HEK293 (cell line): Measurements from ENCODE around the gene RNF215.

Experiments
- CTCF ChIA-PET: fragments of 350-600 bp; formaldehyde crosslinking; extraction: SDS; loops from one replicate; lab custom pipeline; 2021; ENCODE audit warnings: antibody characterized with exemption; lab: Yijun Ruan, JAX
- POLR2A ChIA-PET: fragments of 300-600 bp; formaldehyde crosslinking; extraction: SDS; loops from one replicate; lab custom pipeline; 2020; ENCODE audit warnings: antibody characterized with exemption, inconsistent platforms; lab: Yijun Ruan, JAX
- H3K27ac ChIP-seq: fragments of 200-500 bp; sonication (Bioruptor generic); 2 replicates; pipeline ENCODE4 v1.5.1; 2014; ENCODE audit warnings: low read depth, low read length, control low read depth, inconsistent platforms; ENCODE audit errors: extremely low read depth
- H3K36me3 ChIP-seq, 2 experiments: fragments of 200-500 bp in 1 of 2; sonication (Bioruptor generic) in 1 of 2; 1 replicate in 1 of 2; 2 replicates in 1 of 2; pipeline ENCODE4 v1.5.1; 2014 to 2017; ENCODE audit warnings: inconsistent platforms in 2 of 2, low read length in 2 of 2; ENCODE audit not compliant: control insufficient read depth in 2 of 2, insufficient read depth in 1 of 2
- H3K4me1 ChIP-seq: fragments of 200-500 bp; sonication (Bioruptor generic); 2 replicates; pipeline ENCODE4 v1.5.1; 2014; ENCODE audit warnings: mild to moderate bottlenecking, low read length, inconsistent platforms; ENCODE audit not compliant: control insufficient read depth, insufficient read depth
- H3K4me3 ChIP-seq: 2 replicates; pipeline ENCODE4 v1.5.1; 2011; ENCODE audit warnings: low read depth, mild to moderate bottlenecking, control low read depth, low read length, moderate library complexity
- H3K9me3 ChIP-seq: fragments of 200-500 bp; sonication (Bioruptor generic); 2 replicates; pipeline ENCODE4 v1.5.1; 2014; ENCODE audit warnings: low read depth, low read length, inconsistent platforms; ENCODE audit not compliant: control insufficient read depth, insufficient read depth
- BCL6B ChIP-seq: fragments of 450-650 bp; formaldehyde crosslinking; IDR thresholded peaks from 2 replicates; pipeline ENCODE4 v1.5.1; 2017; ENCODE audit warnings: missing biosample characterization, missing genetic modification characterization
- INSM2 ChIP-seq: fragments of 450-650 bp; formaldehyde crosslinking; IDR thresholded peaks from 2 replicates; pipeline ENCODE4 v1.5.1; 2016; ENCODE audit warnings: missing biosample characterization, missing genetic modification characterization
- KLF17 ChIP-seq: fragments of 450-650 bp; formaldehyde crosslinking; IDR thresholded peaks from 2 replicates; pipeline ENCODE4 v1.5.1; 2016; ENCODE audit warnings: missing biosample characterization, missing genetic modification characterization
- PATZ1 ChIP-seq: fragments of 450-650 bp; formaldehyde crosslinking; IDR thresholded peaks from 2 replicates; pipeline ENCODE4 v1.5.1; 2016; ENCODE audit warnings: missing biosample characterization, missing genetic modification characterization
- PRDM10 ChIP-seq: fragments of 450-650 bp; formaldehyde crosslinking; IDR thresholded peaks from 2 replicates; pipeline ENCODE4 v1.5.1; 2016; ENCODE audit warnings: missing biosample characterization, missing genetic modification characterization
- ZFP69B ChIP-seq: fragments of 450-650 bp; formaldehyde crosslinking; IDR thresholded peaks from 2 replicates; pipeline ENCODE4 v1.5.1; 2016; ENCODE audit warnings: missing biosample characterization, missing genetic modification characterization
- ZNF114 ChIP-seq: fragments of 450-650 bp; formaldehyde crosslinking; IDR thresholded peaks from 2 replicates; pipeline ENCODE4 v1.5.0; 2017; ENCODE audit warnings: missing biosample characterization, missing genetic modification characterization
- ZNF175 ChIP-seq: fragments of 450-650 bp; formaldehyde crosslinking; IDR thresholded peaks from 2 replicates; pipeline ENCODE4 v1.5.1; 2016; ENCODE audit warnings: missing biosample characterization, missing genetic modification characterization
- ZNF214 ChIP-seq: fragments of 450-650 bp; formaldehyde crosslinking; IDR thresholded peaks from 2 replicates; pipeline ENCODE4 v1.5.1; 2017; ENCODE audit warnings: missing biosample characterization, mild to moderate bottlenecking, missing genetic modification characterization, borderline replicate concordance
- ZNF280C ChIP-seq: fragments of 450-650 bp; formaldehyde crosslinking; IDR thresholded peaks from 2 replicates; pipeline ENCODE4 v1.5.1; 2016; ENCODE audit warnings: missing biosample characterization, missing genetic modification characterization
- ZNF610 ChIP-seq: fragments of 450-650 bp; formaldehyde crosslinking; IDR thresholded peaks from 2 replicates; pipeline ENCODE4 v1.5.1; 2016; ENCODE audit warnings: missing biosample characterization, missing genetic modification characterization, borderline replicate concordance
- ZNF664 ChIP-seq: fragments of 450-650 bp; formaldehyde crosslinking; IDR thresholded peaks from 2 replicates; pipeline ENCODE4 v1.5.1; 2016; ENCODE audit warnings: missing biosample characterization, missing genetic modification characterization
- ZNF692 ChIP-seq: fragments of 450-650 bp; formaldehyde crosslinking; IDR thresholded peaks from 2 replicates; pipeline ENCODE4 v1.5.1; 2016; ENCODE audit warnings: missing biosample characterization, missing genetic modification characterization
- ZNF707 ChIP-seq: fragments of 450-650 bp; formaldehyde crosslinking; IDR thresholded peaks from 2 replicates; pipeline ENCODE4 v1.5.1; 2016; ENCODE audit warnings: missing biosample characterization, missing genetic modification characterization

RNF215 gene

DNA sequence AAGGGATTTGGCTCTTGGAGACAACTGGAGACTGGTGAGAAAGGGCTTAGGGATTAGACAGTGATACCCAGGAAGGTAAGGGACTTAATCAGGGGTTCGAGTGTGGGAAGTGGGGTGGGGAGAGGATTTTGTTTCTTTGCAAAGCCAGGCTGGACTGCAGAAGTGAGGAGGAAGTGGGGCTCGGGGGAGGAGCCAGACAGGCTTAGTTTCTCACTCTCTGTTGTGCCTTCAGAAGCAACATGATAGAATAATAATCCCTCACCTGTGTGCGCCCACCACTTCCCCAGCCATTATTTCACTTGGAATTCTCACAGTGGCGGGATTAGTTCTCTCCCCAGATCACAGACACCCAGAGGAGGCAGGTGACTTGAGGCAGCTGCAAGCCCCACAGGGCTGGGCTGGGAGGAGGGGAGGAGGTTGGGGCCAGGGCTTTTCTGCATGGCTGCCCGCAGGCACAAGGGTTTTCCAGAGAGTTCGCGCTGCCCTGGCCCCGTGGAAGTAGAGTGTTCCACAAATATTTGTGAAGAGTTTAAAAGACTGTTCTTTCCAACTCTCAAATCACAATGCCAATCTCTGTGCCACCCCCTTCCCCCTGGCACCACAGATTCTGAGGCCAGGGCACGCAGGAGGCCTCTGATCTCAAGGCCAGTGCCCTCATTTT lies 5.6 kb upstream of the RNF215 start:
- no peaks in the 10 kb centered on the region for H3K9me3 ChIP-seq
- H3K36me3 ChIP-seq: no peaks in the 10 kb centered on the region
- no peak overlapping the region for H3K4me3 ChIP-seq
- H3K4me1 ChIP-seq: peaks cover 1% of the 10 kb centered on the region; the same call in 1 of the 2 replicates
- POLR2A ChIA-PET: interaction anchor here (2.7 kb wide), 1 partner anchor 31 kb away, joined by 21 read pairs; no protein-coding TSS in a partner anchor
- TF ChIP-seq ZNF664 (no peak), ZNF214 (tag by site-specific recombination) (no peak), ZNF114 (tag by site-specific recombination) (no peak)
- TF ChIP-seq, all 188 proteins: peak for 0
- CTCF ChIA-PET: interaction anchor here (0.6 to 5.9 kb wide), 8 partner anchors 32 to 515 kb away, joined by 3 to 80 read pairs (median 4); partner anchors contain the start of genes CASTOR1 and MTFP1
- H3K27ac ChIP-seq: no peak overlapping the region

- ChIA-PET POLR2A (interaction anchor here (2.7 kb wide), 1 partner anchor 32 kb away, joined by 21 read pairs; no protein-coding TSS in a partner anchor), CTCF (interaction anchor here (0.6 to 5.9 kb wide), 26 partner anchors 16 to 435 kb away, joined by 3 to 80 read pairs (median 4); partner anchors contain the start of genes CASTOR1 and MTFP1)
- no peaks in the 10 kb centered on the region for H3K9me3 ChIP-seq
- H3K27ac ChIP-seq: no peak overlapping the region
- no peak overlapping the region for H3K4me3 ChIP-seq
- H3K36me3 ChIP-seq: no peaks in the 10 kb centered on the region
- peaks cover 2% of the 10 kb centered on the region; the same call in 1 of the 2 replicates for H3K4me1 ChIP-seq
- TF ChIP-seq ZNF692 (tag by site-specific recombination): peak; percentile 91
- 0 out of 2 replicates have a peak, but pooled peaks have one; percentile 14 for TF ChIP-seq KLF17
- TF ChIP-seq BCL6B (tag by site-specific recombination): no peak
- TF ChIP-seq ZNF610 (tag by site-specific recombination): no peak
- peak; percentile 91 for TF ChIP-seq ZFP69B
- no peak for TF ChIP-seq ZNF280C (tag by site-specific recombination)
- TF ChIP-seq PRDM10 (tag by site-specific recombination): no peak
- peak; percentile 46; the same call in 1 of the 2 replicates for TF ChIP-seq PATZ1 (tag by site-specific recombination)
- no peak for TF ChIP-seq ZNF175
- peak; percentile 99 for TF ChIP-seq ZNF707
- no peak for TF ChIP-seq INSM2 (tag by site-specific recombination)
These were observed 3.9 kb upstream of the RNF215 start for GRCh38 chr22:30390974-30391691.
